Parathyroid adenoma (tissue), 2 donors: ENCODE measurements around the gene NCBP2L.
"Not testable (repeated sequence)": the region's sequence is repeated elsewhere in the genome, so short reads cannot be mapped to it uniquely, and the experiment has no call there.

Experiments
- H2AFZ ChIP-seq: fragments of 300-600 bp; sonication (generic); one replicate; pipeline ENCODE4 v1.7.0; 2017; ENCODE audit warnings: antibody characterized with exemption, mild to moderate bottlenecking
- H3K27ac ChIP-seq: fragments of 300-600 bp; sonication (generic); one replicate; pipeline ENCODE4 v1.7.0; 2017
- H3K27me3 ChIP-seq: fragments of 300-600 bp; sonication (generic); one replicate; pipeline ENCODE4 v1.7.0; 2017; ENCODE audit warnings: low read length; ENCODE audit not compliant: control insufficient read depth, insufficient read depth
- H3K36me3 ChIP-seq: fragments of 300-600 bp; sonication (generic); one replicate; pipeline ENCODE4 v1.7.0; 2017; ENCODE audit warnings: low read length; ENCODE audit not compliant: control insufficient read depth, insufficient read depth
- H3K4me1 ChIP-seq: fragments of 300-600 bp; sonication (generic); one replicate; pipeline ENCODE4 v1.7.0; 2017; ENCODE audit warnings: control low read depth
- H3K4me2 ChIP-seq: fragments of 300-600 bp; sonication (generic); one replicate; pipeline ENCODE4 v1.7.0; 2017; ENCODE audit warnings: low read length
- H3K4me3 ChIP-seq: fragments of 300-600 bp; sonication (generic); one replicate; pipeline ENCODE4 v1.7.0; 2017; ENCODE audit warnings: low read depth, low read length
- H3K79me2 ChIP-seq: fragments of 300-600 bp; sonication (generic); one replicate; pipeline ENCODE4 v1.7.0; 2017; ENCODE audit warnings: control low read depth
- H3K9ac ChIP-seq: fragments of 300-600 bp; sonication (generic); one replicate; pipeline ENCODE4 v1.7.0; 2017; ENCODE audit warnings: mild to moderate bottlenecking
- H3K9me3 ChIP-seq: fragments of 300-600 bp; sonication (generic); one replicate; pipeline ENCODE4 v1.7.0; 2017; ENCODE audit warnings: low read length; ENCODE audit not compliant: control insufficient read depth
- TF ChIP-seq, protein P1 (sequence below): fragments of 300-600 bp; sonication (generic); IDR thresholded peaks from one replicate; pipeline ENCODE4 v1.7.0; 2017; ENCODE audit warnings: antibody characterized with exemption, mild to moderate bottlenecking
- donor health status: primary hyperparathyroidism.

The NCBP2L gene

DNA sequence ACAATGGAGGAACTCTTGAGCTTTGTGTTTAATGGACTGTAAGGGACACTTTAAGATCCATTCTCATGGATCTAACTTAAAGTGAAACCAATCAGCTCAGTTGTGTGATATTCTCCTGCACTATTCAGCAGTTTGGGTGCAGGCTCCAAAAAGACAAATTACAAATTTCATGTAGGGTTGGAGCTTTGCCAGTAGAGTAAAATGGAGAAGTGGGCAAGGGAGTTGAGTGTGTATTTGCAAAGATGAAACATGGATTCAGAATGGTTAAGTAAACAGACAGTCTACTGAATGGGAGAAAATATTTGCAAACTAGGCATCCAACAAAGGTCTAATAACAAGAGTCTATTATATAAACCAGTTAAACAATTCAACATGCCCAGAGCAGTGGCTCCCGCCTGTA lies 26.9 kb downstream of the NCBP2L start:
- Histone ChIP-seq H3K27ac (no peak overlapping the region), H3K9ac (no peak overlapping the region), H3K4me3 (no peak overlapping the region), H3K4me1 (no peaks in the 10 kb centered on the region), H3K27me3 (no peaks in the 10 kb centered on the region), H3K79me2 (no peaks in the 10 kb centered on the region), H2AFZ (no peak overlapping the region), H3K4me2 (no peak overlapping the region), H3K9me3 (no peaks in the 10 kb centered on the region), H3K36me3 (no peaks in the 10 kb centered on the region)
- TF ChIP-seq, protein P1, sequence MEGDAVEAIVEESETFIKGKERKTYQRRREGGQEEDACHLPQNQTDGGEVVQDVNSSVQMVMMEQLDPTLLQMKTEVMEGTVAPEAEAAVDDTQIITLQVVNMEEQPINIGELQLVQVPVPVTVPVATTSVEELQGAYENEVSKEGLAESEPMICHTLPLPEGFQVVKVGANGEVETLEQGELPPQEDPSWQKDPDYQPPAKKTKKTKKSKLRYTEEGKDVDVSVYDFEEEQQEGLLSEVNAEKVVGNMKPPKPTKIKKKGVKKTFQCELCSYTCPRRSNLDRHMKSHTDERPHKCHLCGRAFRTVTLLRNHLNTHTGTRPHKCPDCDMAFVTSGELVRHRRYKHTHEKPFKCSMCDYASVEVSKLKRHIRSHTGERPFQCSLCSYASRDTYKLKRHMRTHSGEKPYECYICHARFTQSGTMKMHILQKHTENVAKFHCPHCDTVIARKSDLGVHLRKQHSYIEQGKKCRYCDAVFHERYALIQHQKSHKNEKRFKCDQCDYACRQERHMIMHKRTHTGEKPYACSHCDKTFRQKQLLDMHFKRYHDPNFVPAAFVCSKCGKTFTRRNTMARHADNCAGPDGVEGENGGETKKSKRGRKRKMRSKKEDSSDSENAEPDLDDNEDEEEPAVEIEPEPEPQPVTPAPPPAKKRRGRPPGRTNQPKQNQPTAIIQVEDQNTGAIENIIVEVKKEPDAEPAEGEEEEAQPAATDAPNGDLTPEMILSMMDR, result no peak

DNA sequence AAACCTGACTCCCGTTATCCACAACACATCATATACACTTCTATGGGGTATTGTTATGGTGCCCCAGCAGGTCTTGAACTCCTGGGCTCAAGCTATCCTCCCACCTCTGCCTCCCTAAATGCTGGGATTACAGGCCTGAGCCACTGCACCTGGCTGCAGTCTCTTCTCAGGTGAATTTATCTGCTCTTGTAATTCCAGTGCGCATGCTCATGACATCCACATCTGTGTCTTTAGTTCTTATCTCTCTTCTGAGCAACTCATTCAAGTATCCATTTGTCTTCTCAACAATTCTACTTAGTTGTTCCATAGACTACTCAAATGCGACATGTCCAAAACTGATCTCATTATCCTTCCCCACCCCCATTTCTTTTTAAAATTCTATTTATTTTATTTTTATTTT lies 27.6 kb downstream of the NCBP2L start:
- Histone ChIP-seq H3K9ac (no peak overlapping the region), H3K4me3 (no peak overlapping the region), H3K79me2 (no peaks in the 10 kb centered on the region), H3K4me1 (no peaks in the 10 kb centered on the region), H3K9me3 (no peaks in the 10 kb centered on the region), H3K27ac (no peak overlapping the region), H3K36me3 (no peaks in the 10 kb centered on the region), H2AFZ (no peak overlapping the region), H3K4me2 (no peak overlapping the region), H3K27me3 (no peaks in the 10 kb centered on the region)
- TF ChIP-seq, protein P1, result no peak

DNA sequence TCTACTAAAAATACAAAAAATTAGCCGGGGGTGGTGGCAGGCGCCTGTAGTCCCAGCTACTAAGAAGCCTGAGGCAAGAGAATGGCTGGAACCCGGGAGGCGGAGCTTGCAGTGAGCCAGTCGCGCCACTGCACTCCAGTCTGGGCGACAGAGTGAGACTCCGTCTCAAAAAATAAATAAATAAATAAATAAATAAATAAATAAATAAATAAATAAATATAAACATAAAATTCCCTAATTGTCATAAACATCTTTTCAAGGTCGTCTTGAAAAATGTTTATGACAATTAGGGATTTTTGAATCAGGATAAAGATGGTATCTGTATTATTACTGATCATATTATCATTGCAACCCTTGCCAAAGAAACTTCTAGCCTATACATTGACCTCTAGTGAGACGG lies 32.5 kb downstream of the NCBP2L start:
- not testable (repeated sequence) for H2AFZ ChIP-seq

DNA sequence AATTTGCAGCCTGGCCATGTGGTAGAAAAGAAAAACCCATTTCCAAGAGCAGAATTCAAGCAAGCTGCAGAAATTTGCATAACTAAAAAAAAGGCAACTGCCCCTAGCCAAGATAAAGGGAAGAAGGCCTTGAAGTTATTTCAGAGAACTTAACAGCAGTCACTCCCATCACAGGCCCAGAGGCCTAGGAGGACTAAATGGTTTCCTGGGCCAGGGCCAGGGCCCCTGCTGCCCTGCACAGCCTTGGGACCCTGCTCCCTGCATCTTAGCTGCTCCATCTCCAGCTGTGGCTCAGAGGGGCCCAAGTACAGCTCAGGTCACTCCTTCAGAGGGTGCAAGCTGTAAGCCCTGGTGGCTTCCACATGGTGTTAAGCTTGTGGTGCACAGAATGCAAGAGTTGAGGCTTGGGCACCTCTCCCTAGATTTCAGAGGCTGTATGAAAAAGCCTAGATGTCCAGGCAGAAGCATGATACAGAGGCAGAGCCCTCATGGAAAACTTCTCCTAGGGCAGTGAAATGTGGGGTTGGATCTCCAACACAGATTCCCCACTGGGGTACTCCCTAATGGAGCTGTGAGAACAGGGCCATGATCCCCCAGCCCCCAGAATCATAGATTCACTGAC lies 41.5 kb downstream of the NCBP2L start:
- no peaks in the 10 kb centered on the region for H3K79me2 ChIP-seq
- H3K4me3 ChIP-seq, result no peak overlapping the region
- H3K4me1 ChIP-seq, result no peaks in the 10 kb centered on the region
- H2AFZ ChIP-seq, result no peak overlapping the region
- H3K27me3 ChIP-seq, result no peaks in the 10 kb centered on the region
- H3K4me2 ChIP-seq, result no peak overlapping the region
- no peak overlapping the region for H3K27ac ChIP-seq
- no peaks in the 10 kb centered on the region for H3K9me3 ChIP-seq
- no peaks in the 10 kb centered on the region for H3K36me3 ChIP-seq
- H3K9ac ChIP-seq, result no peak overlapping the region
- TF ChIP-seq, protein P1, result no peak

More for the DNA sequence above, 32.5 kb downstream of the NCBP2L start:
- H3K9ac ChIP-seq, H3K9me3 ChIP-seq, H3K4me2 ChIP-seq, H3K27me3 ChIP-seq, H3K4me3 ChIP-seq, H3K36me3 ChIP-seq, H3K4me1 ChIP-seq, H3K79me2 ChIP-seq, H3K27ac ChIP-seq: not testable (repeated sequence)

DNA sequence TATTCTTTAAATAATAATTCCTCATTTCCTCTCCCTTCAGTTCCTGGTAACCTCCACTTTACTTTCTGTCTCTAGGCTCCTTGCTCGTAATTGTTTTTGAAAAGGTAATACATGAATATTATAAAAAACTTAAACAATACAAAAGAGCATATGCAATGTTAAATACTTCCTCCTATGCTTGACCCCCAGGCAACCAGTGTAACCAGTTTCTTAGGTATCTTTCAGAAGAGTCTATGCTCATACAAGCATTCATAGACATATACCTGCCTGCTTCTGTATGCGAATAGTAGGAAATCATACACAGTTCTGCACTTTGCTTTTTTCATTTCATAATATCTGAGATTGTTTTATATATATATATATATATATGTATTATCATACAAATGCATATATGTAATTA lies 45.5 kb downstream of the NCBP2L start:
- H3K9me3 ChIP-seq, result no peaks in the 10 kb centered on the region
- H3K9ac ChIP-seq, result no peak overlapping the region
- no peak overlapping the region for H2AFZ ChIP-seq
- H3K27me3 ChIP-seq, result no peaks in the 10 kb centered on the region
- H3K4me2 ChIP-seq, result no peak overlapping the region
- H3K27ac ChIP-seq, result no peak overlapping the region
- H3K4me1 ChIP-seq, result no peaks in the 10 kb centered on the region
- no peak overlapping the region for H3K4me3 ChIP-seq
- no peaks in the 10 kb centered on the region for H3K79me2 ChIP-seq
- TF ChIP-seq, protein P1, result no peak
- no peaks in the 10 kb centered on the region for H3K36me3 ChIP-seq
